Upper lobe of left lung (tissue), 4 donors: ENCODE measurements around the gene OBSCN.

ENCODE experiments used
- CTCF ChIP-seq, 6 experiments: fragments of 450-650 bp in 4 of 6; fragments of 200-600 bp in 2 of 6; sonication (generic) in 2 of 6; IDR thresholded peaks; one replicate each; pipeline ENCODE4 v1.5.1; 2016 to 2019; ENCODE audit warnings: antibody characterized with exemption in 6 of 6
- EP300 ChIP-seq, 4 donors: sonication (generic); formaldehyde crosslinking; IDR thresholded peaks; one replicate each; pipeline ENCODE4 v1.5.1; 2017; ENCODE audit warnings: antibody characterized with exemption in 4 of 4, control low read depth in 2 of 4
- POLR2A ChIP-seq, 4 donors: fragments of 450-650 bp; IDR thresholded peaks; one replicate each; pipeline ENCODE4 v1.5.1; 2016 to 2017; ENCODE audit warnings: antibody characterized with exemption in 4 of 4, mild to moderate bottlenecking in 2 of 4

GRCh38 chr1:228319352-228320088 is 111.7 kb downstream of the OBSCN start:
- no peak for TF ChIP-seq CTCF (IDR thresholded peaks at IDR 0.05)
- TF ChIP-seq EP300 (IDR thresholded peaks at IDR 0.05), result no peak
- no peak for TF ChIP-seq POLR2A (IDR thresholded peaks at IDR 0.05)
